SU-DHL-6 (cell line): ENCODE measurements around the gene CHIT1.

Experiments
- CTCF ChIP-seq: fragments of 200-600 bp; sonication (generic); IDR thresholded peaks from one replicate; pipeline ENCODE4 v1.5.1; 2017; ENCODE audit warnings: antibody characterized with exemption, mild to moderate bottlenecking, low read length, moderate library complexity; ENCODE audit not compliant: insufficient read depth, poor library complexity, severe bottlenecking
- EZH2phosphoT487 ChIP-seq: fragments of 200-600 bp; sonication (generic), shearing (Covaris generic); conservative IDR thresholded peaks from 2 replicates; pipeline ENCODE4 v1.6.1; 2018; ENCODE audit warnings: mild to moderate bottlenecking, antibody characterized with exemption, low read length, moderate library complexity, mixed read lengths

DNA sequence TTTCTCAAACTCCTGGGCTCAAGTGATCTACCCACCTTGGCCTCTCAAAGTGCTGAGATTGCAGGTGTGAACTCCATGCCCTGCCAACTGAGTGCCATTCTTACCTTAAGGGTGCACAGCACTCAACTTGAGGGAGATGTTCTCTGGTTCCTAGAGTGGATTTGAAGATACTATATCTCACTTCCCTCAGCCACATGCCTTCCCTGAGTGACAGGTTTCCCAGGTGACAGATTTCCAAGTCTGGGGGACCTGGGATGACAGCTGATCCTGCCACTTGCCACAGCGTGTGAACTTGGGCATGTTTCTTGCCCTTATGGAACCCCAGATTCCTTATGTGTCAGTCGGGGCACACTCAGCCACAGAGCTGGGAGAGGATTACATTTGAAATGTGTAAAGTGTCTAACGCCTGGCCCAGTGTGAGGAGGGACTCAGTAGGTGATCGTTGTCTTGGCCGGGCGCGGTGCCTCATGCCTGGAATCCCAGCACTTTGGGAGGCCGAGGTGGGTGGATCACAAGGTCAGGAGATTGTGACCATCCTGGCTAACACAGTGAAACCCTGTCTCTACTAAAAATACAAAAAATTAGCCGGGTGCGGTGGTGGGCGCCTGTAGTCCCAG is 46.3 kb upstream of the CHIT1 start:
- TF ChIP-seq CTCF = no peak
- TF ChIP-seq EZH2phosphoT487 = no peak
